Body of pancreas (tissue), 4 donors: Measurements from ENCODE around the gene MED22. TPM values are rescaled to one million over a fixed set of nuclear protein-coding genes. Genes with fewer than 3 reads are reported as not detected.

ENCODE experiments used
- ATAC-seq: fragments of 150-250 bp; one replicate; pipeline ENCODE4 v1.9.1; 2016
- DNase-seq, 4 donors: peaks; one replicate each; pipeline ENCODE4 v3.0.0-alpha.2; 2019
- H3K27ac ChIP-seq, 4 donors: fragments of 200-600 bp; sonication (generic); 1 replicate in 3 of 4; 2 replicates in 1 of 4; pipeline versions ENCODE4 v1.5.1 to v1.6.1; 2016 to 2019; ENCODE audit warnings: mild to moderate bottlenecking in 1 of 4, mixed read lengths in 1 of 4, moderate library complexity in 1 of 4
- H3K27me3 ChIP-seq, 2 donors: fragments of 200-600 bp; sonication (generic); one replicate each; pipeline ENCODE4 v1.6.0; 2016; ENCODE audit warnings: mild to moderate bottlenecking in 1 of 2
- H3K36me3 ChIP-seq, 2 donors: fragments of 200-600 bp; sonication (generic); replicated peaks in 1 of 2; 2 replicates each; pipeline ENCODE4 v1.5.1; 2016; ENCODE audit warnings: low read depth in 2 of 2; ENCODE audit not compliant: insufficient read depth in 1 of 2
- H3K4me1 ChIP-seq: fragments of 200-600 bp; sonication (generic); one replicate; pipeline ENCODE4 v1.6.0; 2016
- H3K4me3 ChIP-seq, 2 donors: fragments of 200-600 bp; sonication (generic); 1 replicate in 1 of 2; 2 replicates in 1 of 2; pipeline ENCODE4 v1.5.1; 2016 to 2019
- H3K9me3 ChIP-seq, 3 donors: fragments of 200-600 bp; sonication (generic); 1 replicate in 2 of 3; 2 replicates in 1 of 3; pipeline ENCODE4 v1.5.1; 2016
- POLR2A ChIP-seq, 3 donors: fragments of 450-650 bp; IDR thresholded peaks; one replicate each; pipeline ENCODE4 v1.6.1; 2016; ENCODE audit warnings: antibody characterized with exemption in 3 of 3, mild to moderate bottlenecking in 2 of 3
- WGBS, 2 donors: methylation state at CpG; one replicate each; pipeline ENCODE4 v1.1.5; 2017; 5-methylcytosine and 5-hydroxymethylcytosine counted together
- intact Hi-C: fragments of 100-400 bp; cut with DNase I; formaldehyde crosslinking; loops from one replicate; pipeline ENCODE4 v1.15.1; 2023
- total RNA-seq, 2 donors: library from RNA; depleted of rRNA; stranded (reverse); fragments of >200 nt; gene quantifications; one replicate each; pipeline ENCODE4 v1.1.0, GENCODE V29; 2016
- TF ChIP-seq, protein P1 (sequence below), 7 experiments: fragments of 450-650 bp in 4 of 7; fragments of 200-600 bp in 3 of 7; sonication (generic) in 3 of 7; IDR thresholded peaks; one replicate each; pipeline ENCODE4 v1.5.1; 2016 to 2019; ENCODE audit warnings: antibody characterized with exemption in 7 of 7

The MED22 gene
- total RNA-seq, 2 donors from 2014 or later = 15.8 to 16.3 TPM

DNA sequence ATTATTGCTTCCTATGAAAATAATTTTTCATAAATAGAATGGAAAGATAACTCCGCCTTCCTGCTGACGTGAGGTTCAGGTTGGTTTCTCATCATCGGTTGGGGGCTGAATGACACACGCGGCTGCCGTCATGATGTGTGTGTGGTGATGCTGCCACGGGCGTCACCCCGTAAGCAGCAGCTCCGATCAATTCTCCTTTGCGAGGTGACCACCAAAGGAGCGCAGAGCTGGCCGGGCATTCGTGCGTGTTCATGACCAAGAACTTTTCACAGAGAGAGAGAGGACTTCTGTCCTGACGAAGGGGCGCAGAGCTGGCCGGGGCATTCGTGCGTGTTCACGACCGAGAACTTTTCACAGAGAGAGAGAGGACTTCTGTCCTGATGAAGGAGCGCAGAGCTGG is 42.2 kb downstream of the MED22 start:
- no peaks in the 10 kb centered on the region for H3K4me1 ChIP-seq
- TF ChIP-seq POLR2A (IDR thresholded peaks at IDR 0.05) = no peak
- TF ChIP-seq, protein P1, sequence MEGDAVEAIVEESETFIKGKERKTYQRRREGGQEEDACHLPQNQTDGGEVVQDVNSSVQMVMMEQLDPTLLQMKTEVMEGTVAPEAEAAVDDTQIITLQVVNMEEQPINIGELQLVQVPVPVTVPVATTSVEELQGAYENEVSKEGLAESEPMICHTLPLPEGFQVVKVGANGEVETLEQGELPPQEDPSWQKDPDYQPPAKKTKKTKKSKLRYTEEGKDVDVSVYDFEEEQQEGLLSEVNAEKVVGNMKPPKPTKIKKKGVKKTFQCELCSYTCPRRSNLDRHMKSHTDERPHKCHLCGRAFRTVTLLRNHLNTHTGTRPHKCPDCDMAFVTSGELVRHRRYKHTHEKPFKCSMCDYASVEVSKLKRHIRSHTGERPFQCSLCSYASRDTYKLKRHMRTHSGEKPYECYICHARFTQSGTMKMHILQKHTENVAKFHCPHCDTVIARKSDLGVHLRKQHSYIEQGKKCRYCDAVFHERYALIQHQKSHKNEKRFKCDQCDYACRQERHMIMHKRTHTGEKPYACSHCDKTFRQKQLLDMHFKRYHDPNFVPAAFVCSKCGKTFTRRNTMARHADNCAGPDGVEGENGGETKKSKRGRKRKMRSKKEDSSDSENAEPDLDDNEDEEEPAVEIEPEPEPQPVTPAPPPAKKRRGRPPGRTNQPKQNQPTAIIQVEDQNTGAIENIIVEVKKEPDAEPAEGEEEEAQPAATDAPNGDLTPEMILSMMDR (IDR thresholded peaks at IDR 0.05) = no peak
- DNase-seq = no peak
- ATAC-seq = no peak
- intact Hi-C loops = no loop called here
- H3K9me3 ChIP-seq = no peaks in the 10 kb centered on the region
- H3K27ac ChIP-seq = no peak overlapping the region
- WGBS, 2 donors = 67 to 78% methylated on average over 19 to 23 of the region's 23 CpGs
- H3K36me3 ChIP-seq = no peaks in the 10 kb centered on the region
- no peak overlapping the region for H3K4me3 ChIP-seq
- H3K27me3 ChIP-seq = no peaks in the 10 kb centered on the region

DNA sequence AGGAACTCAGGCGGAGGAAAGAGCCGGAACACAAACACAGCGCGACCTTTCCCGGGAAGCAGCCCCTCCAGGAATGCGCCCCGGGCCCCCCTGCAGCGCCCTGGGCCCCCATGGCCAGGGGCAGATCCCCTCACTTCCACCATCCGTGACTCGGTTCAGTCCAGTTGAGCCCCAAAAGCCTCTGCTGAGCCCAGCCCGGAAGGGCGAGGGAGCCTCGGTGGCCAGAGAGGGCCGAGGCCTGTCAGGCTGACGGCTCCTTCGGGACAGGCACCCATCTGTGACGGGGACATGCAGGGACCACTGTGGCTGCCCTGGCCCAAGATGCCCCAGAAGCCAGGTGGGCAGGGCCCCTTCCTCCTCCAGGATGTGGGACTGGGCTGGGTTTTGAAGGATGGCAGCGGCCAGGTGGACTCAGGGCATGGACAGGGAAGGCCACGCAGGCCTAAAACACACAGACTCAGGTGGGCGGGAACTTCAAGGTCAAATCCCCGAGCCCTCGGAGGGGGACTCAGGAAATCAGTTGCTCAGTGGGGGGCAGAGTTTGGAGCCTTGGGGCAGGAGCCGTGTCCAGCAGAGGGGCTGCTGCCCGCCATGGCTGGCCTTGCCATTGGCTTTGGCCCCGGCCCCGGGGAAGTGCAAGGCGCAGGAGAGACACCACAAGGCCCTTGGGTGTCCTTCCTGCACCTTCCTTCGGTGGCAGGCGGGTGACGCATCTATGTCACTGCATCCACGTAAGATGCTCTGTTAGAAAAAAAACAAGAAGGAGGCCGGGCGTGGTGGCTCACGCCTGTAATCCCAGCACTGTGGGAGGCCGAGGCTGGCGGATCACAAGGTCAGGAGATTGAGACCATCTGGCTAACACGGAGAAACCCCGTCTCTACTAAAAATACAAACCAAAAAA is 43.2 kb downstream of the MED22 start:
- TF ChIP-seq, protein P1 (IDR thresholded peaks at IDR 0.05) = no peak
- no peak for TF ChIP-seq POLR2A (IDR thresholded peaks at IDR 0.05)
- DNase-seq (no peak), ATAC-seq (no peak)
- intact Hi-C loops = no loop called here
- H3K4me3 ChIP-seq = no peak overlapping the region
- WGBS, 2 donors = 77 to 85% methylated on average over 8 to 36 of the region's 38 CpGs
- H3K27ac ChIP-seq = no peak overlapping the region
- no peaks in the 10 kb centered on the region for H3K27me3 ChIP-seq
- no peaks in the 10 kb centered on the region for H3K9me3 ChIP-seq
- no peaks in the 10 kb centered on the region for H3K36me3 ChIP-seq
- no peaks in the 10 kb centered on the region for H3K4me1 ChIP-seq

DNA sequence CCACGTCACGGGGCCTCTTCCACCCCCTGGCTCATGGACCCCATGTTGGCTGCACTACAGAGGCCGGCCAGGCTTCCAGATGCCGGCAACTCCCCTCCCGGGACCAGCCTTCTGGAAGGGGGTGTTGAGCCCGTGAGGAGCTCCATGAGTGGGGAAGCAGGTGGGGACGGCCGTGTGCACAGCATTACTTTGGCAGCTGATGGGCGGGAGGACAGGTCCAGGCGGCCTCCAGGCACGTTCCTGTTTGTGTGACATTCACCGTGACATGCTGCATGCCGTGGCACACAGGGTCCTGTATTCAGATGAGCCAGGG is 43.8 kb downstream of the MED22 start:
- H3K4me1 ChIP-seq = no peaks in the 10 kb centered on the region
- no peak overlapping the region for H3K4me3 ChIP-seq
- no peaks in the 10 kb centered on the region for H3K9me3 ChIP-seq
- TF ChIP-seq, protein P1 (IDR thresholded peaks at IDR 0.05) = no peak
- TF ChIP-seq POLR2A (IDR thresholded peaks at IDR 0.05) = no peak
- H3K27me3 ChIP-seq = no peaks in the 10 kb centered on the region
- no peak overlapping the region for H3K27ac ChIP-seq
- no peaks in the 10 kb centered on the region for H3K36me3 ChIP-seq
- ATAC-seq = no peak
- WGBS, 2 donors = 77% methylated on average over 10 to 13 of the region's 13 CpGs
- no peak for DNase-seq
- intact Hi-C loops = no loop called here

DNA sequence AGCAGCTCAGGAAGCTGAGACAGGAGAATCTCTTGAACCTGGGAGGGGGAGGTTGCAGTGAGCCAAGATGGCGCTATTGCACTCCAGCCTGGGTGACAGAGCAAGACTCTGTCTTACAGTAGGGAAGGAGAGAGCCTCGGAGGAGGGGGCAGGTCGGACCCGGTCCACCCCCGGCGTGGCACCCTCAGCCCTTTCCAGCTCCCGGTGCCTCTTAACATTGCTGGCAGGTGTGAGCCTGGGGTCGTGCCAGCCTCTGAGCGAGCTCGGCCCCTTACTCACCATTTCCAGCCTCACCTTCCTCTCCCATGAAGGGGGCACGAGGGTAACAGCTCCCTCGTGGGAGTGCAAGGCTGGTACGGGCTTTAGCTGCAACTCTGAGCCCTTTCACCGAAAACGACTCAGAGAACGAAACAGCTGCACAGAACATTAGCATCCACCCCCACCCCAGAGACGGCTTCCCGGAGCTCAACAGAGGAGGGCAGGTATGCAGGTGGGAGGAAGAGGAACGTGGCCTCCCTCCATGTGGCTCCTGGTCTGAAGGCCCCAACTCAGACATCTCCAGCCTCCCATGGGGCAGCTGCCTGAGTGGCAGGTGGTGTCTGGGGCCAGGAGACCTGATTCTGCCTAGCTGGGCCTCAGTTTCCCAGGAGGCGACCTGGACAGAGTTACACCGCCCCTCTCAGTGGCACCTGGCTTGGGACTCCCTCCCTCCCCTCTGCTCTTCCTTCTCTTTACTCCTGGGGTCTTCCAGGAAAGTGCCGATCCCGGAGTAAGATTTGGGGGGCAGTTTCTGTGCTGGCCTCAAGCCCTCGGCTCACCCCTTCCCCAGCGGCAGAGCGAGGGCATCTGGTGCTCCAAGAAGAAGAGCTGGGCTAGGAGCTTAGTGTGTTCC is 44.4 kb downstream of the MED22 start:
- H3K27me3 ChIP-seq = no peaks in the 10 kb centered on the region
- no peaks in the 10 kb centered on the region for H3K4me1 ChIP-seq
- DNase-seq (no peak), ATAC-seq (no peak)
- H3K27ac ChIP-seq = no peak overlapping the region
- intact Hi-C loops = no loop called here
- no peak for TF ChIP-seq POLR2A (IDR thresholded peaks at IDR 0.05)
- TF ChIP-seq, protein P1 (IDR thresholded peaks at IDR 0.05) = no peak
- no peak overlapping the region for H3K4me3 ChIP-seq
- 53 to 72% methylated on average over 3 to 26 of the region's 26 CpGs for WGBS, 2 donors
- H3K9me3 ChIP-seq = no peaks in the 10 kb centered on the region
- no peaks in the 10 kb centered on the region for H3K36me3 ChIP-seq
